HepG2 (cell line): ENCODE results near the gene ANKRD11. TPM values are rescaled to one million over a fixed set of nuclear protein-coding genes. Genes with fewer than 3 reads are reported as not detected.
A peak's percentile ranks its signal among the peaks of the same experiment; 100 is the strongest.

ENCODE experiments used
- FOXP4 ChIP-seq: sonication (generic); formaldehyde crosslinking; IDR thresholded peaks from 2 replicates; pipeline ENCODE4 v1.4.0; 2020; ENCODE audit warnings: missing genetic modification reagents
- HOXA7 ChIP-seq: sonication (generic); formaldehyde crosslinking; IDR thresholded peaks from 2 replicates; pipeline ENCODE4 v1.8.1; 2022; ENCODE audit warnings: mild to moderate bottlenecking, missing genetic modification reagents, moderate library complexity
- IRF9 ChIP-seq: sonication (generic); formaldehyde crosslinking; IDR thresholded peaks from 2 replicates; pipeline ENCODE4 v1.8.0; 2022; ENCODE audit warnings: missing genetic modification reagents, mild to moderate bottlenecking, borderline replicate concordance
- JUNB ChIP-seq: sonication (generic); formaldehyde crosslinking; IDR thresholded peaks from 2 replicates; pipeline ENCODE4 v1.8.0; 2022; ENCODE audit warnings: missing genetic modification reagents, mild to moderate bottlenecking, borderline replicate concordance
- KLF6 ChIP-seq: IDR thresholded peaks from 2 replicates; pipeline ENCODE4 v1.8.0; 2016; ENCODE audit warnings: missing biosample characterization, missing genetic modification reagents
- PATZ1 ChIP-seq: sonication (generic); formaldehyde crosslinking; IDR thresholded peaks from 2 replicates; pipeline ENCODE4 v1.4.0; 2020; ENCODE audit warnings: missing genetic modification reagents
- SP1 ChIP-seq, 2 experiments: fragments of 450-650 bp in 1 of 2; sonication (generic) in 1 of 2; formaldehyde crosslinking in 1 of 2; IDR thresholded peaks; 2 replicates each; pipeline versions ENCODE4 v1.4.0 to v1.6.1; 2016 to 2020; ENCODE audit warnings: missing genetic modification reagents in 1 of 2
- WIZ ChIP-seq: sonication (generic); formaldehyde crosslinking; IDR thresholded peaks from 2 replicates; pipeline ENCODE4 v1.5.1; 2020; ENCODE audit warnings: mild to moderate bottlenecking, missing genetic modification reagents
- YEATS2 ChIP-seq: sonication (generic); formaldehyde crosslinking; IDR thresholded peaks from 2 replicates; pipeline ENCODE4 v1.4.0; 2020; ENCODE audit warnings: missing genetic modification reagents, borderline replicate concordance
- ZNF275 ChIP-seq: sonication (generic); formaldehyde crosslinking; IDR thresholded peaks from 2 replicates; pipeline ENCODE4 v1.8.0; 2022; ENCODE audit warnings: missing genetic modification reagents, mild to moderate bottlenecking, inconsistent platforms, borderline replicate concordance
- ZNF33A ChIP-seq: sonication (generic); formaldehyde crosslinking; IDR thresholded peaks from 2 replicates; pipeline ENCODE4 v1.5.1; 2020; ENCODE audit warnings: missing genetic modification reagents, mild to moderate bottlenecking, moderate library complexity, borderline replicate concordance
- ZNF776 ChIP-seq: sonication (generic); formaldehyde crosslinking; IDR thresholded peaks from 2 replicates; pipeline ENCODE4 v1.4.0; 2020; ENCODE audit warnings: mild to moderate bottlenecking, missing genetic modification reagents
- polyA plus RNA-seq, 8 experiments: library from polyadenylated mRNA; depleted of rRNA in 3 of 8; stranded (reverse) in 7 of 8; unstranded in 1 of 8; fragments of >200 nt; fragmentation: Illumina TruSeq in 4 of 8; extraction: Trizol in 4 of 8; gene quantifications; 2 replicates each; pipeline versions ENCODE4 v1.2.1 to v1.2.3, GENCODE V29; 2011 to 2016; ENCODE audit warnings: low read depth in 4 of 8, missing spikeins in 1 of 8, mixed read lengths in 1 of 8; ENCODE audit not compliant: insufficient read depth in 1 of 8
- total RNA-seq, 5 experiments: library from RNA; depleted of rRNA; stranded (reverse); fragments of >200 nt; fragmentation: Illumina TruSeq; extraction: Trizol; gene quantifications; 2 replicates each; pipeline ENCODE4 v1.2.3, GENCODE V29; 2016; ENCODE audit warnings: low read depth in 1 of 5
- TF ChIP-seq, protein P1 (sequence below): IDR thresholded peaks from 2 replicates; pipeline ENCODE4 v1.6.1; 2016; ENCODE audit warnings: mild to moderate bottlenecking
- TF ChIP-seq, protein P2 (sequence below): sonication (generic); formaldehyde crosslinking; IDR thresholded peaks from 2 replicates; pipeline ENCODE4 v1.4.0; 2020; ENCODE audit warnings: mild to moderate bottlenecking, missing genetic modification reagents
- TF ChIP-seq, protein P3 (sequence below): fragments of 450-650 bp; IDR thresholded peaks from 2 replicates; pipeline ENCODE4 v1.6.1; 2016

ANKRD11 gene
- total and polyA plus RNA-seq, 2 of the 13 experiments (the other 11 are each of a cell fraction or from before 2014, with no cell fraction given): 21.4 to 38.4 TPM

DNA sequence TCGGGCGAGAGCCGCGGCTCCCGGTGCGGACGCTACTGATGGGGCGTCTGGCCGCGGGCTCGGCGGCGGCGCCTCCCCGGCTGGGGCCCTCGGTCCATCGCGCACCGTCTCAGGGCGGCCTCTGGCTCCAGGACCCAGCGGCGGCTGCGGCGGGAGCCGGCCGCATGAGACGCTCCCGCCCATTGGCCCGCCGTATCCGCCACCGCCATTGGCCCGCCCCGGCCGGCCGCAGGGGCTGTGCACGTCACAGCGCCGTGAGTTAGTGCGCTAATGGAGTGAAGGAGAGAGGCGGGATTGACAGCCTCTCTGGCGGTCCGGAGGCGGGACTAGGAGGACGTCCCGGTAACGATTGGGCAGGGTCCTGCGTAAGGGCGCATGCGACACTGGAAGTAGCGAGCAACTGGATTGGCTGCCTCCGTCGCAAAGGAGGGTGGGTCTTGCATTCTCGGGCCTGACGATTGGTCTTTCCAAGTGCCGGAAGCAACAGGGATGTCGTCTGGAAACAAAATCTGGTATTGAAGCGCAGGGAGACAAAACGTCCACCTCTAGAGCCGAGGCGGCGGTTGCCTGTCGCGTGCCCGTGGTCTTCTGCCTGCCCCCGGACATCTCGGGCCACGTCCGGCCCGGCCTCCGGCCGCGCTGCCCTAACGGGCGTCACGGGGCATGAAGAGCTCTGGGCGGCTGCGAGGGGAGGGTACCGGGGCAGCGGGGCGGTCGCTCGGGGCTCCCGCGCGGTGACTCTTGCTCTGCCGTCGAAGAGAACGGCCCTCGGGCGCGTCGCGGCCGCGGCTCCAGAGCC, at the start of gene ANKRD11 (continued):
- no peak for TF ChIP-seq HOXA7
- no peak for TF ChIP-seq WIZ
- TF ChIP-seq, protein P1, sequence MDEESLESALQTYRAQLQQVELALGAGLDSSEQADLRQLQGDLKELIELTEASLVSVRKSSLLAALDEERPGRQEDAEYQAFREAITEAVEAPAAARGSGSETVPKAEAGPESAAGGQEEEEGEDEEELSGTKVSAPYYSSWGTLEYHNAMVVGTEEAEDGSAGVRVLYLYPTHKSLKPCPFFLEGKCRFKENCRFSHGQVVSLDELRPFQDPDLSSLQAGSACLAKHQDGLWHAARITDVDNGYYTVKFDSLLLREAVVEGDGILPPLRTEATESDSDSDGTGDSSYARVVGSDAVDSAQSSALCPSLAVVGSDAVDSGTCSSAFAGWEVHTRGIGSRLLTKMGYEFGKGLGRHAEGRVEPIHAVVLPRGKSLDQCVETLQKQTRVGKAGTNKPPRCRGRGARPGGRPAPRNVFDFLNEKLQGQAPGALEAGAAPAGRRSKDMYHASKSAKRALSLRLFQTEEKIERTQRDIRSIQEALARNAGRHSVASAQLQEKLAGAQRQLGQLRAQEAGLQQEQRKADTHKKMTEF (CRISPR knock-in tag): peak; percentile 80
- peak; percentile 51; the same call in 1 of the 2 replicates for TF ChIP-seq ZNF275 (CRISPR knock-in tag)
- TF ChIP-seq, protein P2, sequence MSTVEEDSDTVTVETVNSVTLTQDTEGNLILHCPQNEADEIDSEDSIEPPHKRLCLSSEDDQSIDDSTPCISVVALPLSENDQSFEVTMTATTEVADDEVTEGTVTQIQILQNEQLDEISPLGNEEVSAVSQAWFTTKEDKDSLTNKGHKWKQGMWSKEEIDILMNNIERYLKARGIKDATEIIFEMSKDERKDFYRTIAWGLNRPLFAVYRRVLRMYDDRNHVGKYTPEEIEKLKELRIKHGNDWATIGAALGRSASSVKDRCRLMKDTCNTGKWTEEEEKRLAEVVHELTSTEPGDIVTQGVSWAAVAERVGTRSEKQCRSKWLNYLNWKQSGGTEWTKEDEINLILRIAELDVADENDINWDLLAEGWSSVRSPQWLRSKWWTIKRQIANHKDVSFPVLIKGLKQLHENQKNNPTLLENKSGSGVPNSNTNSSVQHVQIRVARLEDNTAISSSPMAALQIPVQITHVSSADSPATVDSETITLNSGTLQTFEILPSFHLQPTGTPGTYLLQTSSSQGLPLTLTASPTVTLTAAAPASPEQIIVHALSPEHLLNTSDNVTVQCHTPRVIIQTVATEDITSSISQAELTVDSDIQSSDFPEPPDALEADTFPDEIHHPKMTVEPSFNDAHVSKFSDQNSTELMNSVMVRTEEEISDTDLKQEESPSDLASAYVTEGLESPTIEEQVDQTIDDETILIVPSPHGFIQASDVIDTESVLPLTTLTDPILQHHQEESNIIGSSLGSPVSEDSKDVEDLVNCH (CRISPR knock-in tag): no peak
- TF ChIP-seq SP1 (IDR thresholded peaks at IDR 0.05): no peak
- peak; percentile 78 for TF ChIP-seq SP1 (CRISPR knock-in tag; IDR thresholded peaks at IDR 0.05)
- peak; percentile 97 for TF ChIP-seq ZNF776
- no peak; the same call in 1 of the 2 replicates for TF ChIP-seq FOXP4
- TF ChIP-seq, protein P3, sequence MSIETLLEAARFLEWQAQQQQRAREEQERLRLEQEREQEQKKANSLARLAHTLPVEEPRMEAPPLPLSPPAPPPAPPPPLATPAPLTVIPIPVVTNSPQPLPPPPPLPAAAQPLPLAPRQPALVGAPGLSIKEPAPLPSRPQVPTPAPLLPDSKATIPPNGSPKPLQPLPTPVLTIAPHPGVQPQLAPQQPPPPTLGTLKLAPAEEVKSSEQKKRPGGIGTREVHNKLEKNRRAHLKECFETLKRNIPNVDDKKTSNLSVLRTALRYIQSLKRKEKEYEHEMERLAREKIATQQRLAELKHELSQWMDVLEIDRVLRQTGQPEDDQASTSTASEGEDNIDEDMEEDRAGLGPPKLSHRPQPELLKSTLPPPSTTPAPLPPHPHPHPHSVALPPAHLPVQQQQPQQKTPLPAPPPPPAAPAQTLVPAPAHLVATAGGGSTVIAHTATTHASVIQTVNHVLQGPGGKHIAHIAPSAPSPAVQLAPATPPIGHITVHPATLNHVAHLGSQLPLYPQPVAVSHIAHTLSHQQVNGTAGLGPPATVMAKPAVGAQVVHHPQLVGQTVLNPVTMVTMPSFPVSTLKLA: peak; percentile 68
- TF ChIP-seq YEATS2 (CRISPR knock-in tag): peak; percentile 92
- peak; percentile 29; the same call in 1 of the 2 replicates for TF ChIP-seq PATZ1 (CRISPR knock-in tag)
- peak; percentile 74; the same call in 1 of the 2 replicates for TF ChIP-seq IRF9 (CRISPR knock-in tag)
- TF ChIP-seq KLF6 (CRISPR knock-in tag): peak; percentile 43
- TF ChIP-seq ZNF33A (CRISPR knock-in tag): no peak
- TF ChIP-seq JUNB (CRISPR knock-in tag): no peak
